Measurements from ENCODE around the gene ADD1.
A peak's percentile ranks its signal among the peaks of the same experiment; 100 is the strongest.

ADD1 gene

DNA sequence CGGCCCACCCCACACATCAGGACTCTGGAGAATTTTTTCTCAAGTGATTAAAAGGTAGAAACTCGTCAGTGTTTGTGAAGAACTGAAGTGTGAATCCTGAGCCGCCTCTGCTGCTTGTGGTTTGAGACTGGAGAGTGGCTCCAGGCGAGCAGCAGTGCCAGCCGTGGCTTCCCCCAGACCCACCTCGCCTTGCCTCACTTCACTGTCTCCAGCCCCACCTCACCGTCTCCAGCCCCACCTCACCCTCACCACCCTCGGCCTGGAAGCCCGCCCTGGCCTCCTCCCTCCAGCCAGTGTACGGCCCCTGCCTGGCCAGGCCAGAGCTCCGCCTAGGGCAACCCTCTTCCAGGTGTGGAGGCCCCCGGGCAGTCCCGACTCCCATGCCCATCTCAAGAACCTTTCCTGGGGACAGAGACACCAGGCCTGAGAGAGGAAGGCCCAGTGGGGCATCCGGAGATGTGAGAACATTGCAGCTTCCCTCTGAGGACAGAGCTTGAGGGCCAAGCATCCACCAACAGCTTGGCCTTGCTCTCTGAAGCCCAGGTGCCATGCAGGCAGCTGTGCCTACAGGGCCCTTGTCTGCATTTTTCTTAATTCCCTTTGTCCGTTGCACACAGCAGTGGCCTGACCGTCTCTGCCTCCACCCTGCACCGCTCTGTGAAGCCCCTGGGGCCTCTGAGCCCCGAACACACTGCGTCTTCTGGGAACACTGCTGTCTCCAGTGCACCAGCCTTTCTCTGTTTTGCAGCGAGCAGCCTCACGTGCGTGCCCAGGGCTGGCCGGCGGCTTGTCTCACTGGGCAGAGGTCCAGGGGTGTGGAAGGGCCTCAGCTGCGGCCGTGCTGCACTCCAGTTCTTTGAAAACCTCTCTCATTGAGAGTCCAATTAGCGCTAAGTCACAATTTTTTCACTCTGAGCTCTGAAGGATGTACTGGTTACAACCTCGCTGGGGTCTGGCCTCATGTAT is 37.0 kb upstream of the ADD1 start:
- DNase-seq (ENCODE audit: low read depth), result no peak
- TF ChIP-seq, protein P1, sequence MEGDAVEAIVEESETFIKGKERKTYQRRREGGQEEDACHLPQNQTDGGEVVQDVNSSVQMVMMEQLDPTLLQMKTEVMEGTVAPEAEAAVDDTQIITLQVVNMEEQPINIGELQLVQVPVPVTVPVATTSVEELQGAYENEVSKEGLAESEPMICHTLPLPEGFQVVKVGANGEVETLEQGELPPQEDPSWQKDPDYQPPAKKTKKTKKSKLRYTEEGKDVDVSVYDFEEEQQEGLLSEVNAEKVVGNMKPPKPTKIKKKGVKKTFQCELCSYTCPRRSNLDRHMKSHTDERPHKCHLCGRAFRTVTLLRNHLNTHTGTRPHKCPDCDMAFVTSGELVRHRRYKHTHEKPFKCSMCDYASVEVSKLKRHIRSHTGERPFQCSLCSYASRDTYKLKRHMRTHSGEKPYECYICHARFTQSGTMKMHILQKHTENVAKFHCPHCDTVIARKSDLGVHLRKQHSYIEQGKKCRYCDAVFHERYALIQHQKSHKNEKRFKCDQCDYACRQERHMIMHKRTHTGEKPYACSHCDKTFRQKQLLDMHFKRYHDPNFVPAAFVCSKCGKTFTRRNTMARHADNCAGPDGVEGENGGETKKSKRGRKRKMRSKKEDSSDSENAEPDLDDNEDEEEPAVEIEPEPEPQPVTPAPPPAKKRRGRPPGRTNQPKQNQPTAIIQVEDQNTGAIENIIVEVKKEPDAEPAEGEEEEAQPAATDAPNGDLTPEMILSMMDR (IDR thresholded peaks at IDR 0.05; ENCODE audit: insufficient read depth, low read depth, low read length, missing control alignments), result no peak
- H3K4me3 ChIP-seq (ENCODE audit: low read depth, low read length), result no peak overlapping the region

DNA sequence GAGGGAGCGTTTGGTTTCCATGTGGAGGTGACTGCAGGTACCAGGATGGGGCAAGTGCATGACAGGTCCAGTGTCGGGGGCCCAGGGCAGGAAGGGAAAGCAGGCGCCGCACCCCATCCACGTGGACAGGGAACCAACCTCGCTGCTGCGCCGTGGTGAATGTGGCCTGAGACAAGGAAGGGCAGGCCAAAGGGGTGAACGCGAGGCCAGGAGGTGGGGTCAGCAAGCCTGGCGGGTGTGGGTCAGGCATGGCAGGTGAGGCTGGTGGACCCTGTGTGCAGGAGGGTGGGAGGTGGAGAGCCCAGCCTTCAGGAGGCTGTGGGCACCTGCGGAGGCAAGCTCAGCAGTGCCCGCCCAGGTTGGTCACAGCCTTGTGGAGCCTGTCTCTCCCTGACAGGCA is 36.1 kb upstream of the ADD1 start:
- no peak overlapping the region for H3K4me3 ChIP-seq (ENCODE audit: low read depth, low read length)
- no peak for DNase-seq (ENCODE audit: low read depth)
- TF ChIP-seq, protein P1 (IDR thresholded peaks at IDR 0.05; ENCODE audit: insufficient read depth, low read depth, low read length, missing control alignments), result no peak

DNA sequence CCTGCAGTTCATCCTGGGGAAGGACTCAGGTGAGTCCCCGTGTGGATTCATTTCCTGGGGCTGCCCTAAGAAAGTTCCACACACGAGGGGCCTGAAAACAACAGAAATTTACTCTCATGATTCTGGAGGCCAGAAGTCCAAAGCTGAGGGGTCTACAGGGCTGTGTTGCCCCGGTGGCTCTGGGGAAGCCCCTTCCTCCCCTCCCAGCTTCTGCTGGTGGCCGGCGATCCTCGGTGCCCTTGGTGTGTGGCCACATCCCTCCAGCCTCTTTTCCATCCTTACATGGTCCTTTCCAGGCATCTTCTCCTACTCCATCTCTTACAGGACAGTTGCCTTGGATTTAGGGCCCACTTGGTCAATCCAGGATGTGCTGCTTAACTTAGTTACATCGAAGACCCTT is 35.6 kb upstream of the ADD1 start:
- TF ChIP-seq, protein P1 (IDR thresholded peaks at IDR 0.05; ENCODE audit: insufficient read depth, low read depth, low read length, missing control alignments), result no peak
- DNase-seq (ENCODE audit: low read depth), result no peak
- no peak overlapping the region for H3K4me3 ChIP-seq (ENCODE audit: low read depth, low read length)

DNA sequence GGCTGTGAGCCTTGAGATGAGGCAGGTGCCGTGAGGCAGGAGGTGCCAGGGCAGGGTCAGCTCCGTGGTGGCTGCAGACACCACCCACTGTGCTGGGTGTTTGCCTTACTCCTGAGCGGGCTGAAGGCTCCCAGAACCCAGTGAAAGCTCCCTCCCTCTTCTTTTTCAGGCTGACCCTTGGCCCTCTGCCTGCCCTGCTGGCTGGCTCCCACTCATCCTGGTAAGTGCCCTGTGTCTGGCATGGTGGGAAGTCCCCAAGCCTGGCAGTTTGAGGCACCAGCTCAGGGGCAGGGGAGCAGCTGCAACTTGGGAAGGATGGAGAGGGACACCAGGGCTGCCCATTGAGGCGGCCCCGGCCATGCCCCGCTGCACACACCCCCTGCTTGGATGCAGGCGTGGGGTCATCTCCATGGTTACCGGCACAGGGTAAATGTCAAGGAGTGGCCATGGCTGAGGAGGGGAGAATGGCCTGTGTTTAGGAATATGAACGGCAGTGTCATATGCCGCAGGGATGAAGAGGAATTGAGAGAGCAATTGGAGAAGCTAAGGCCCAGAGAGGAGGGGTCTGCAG is 33.9 kb upstream of the ADD1 start:
- DNase-seq (ENCODE audit: low read depth), result no peak
- TF ChIP-seq, protein P1 (IDR thresholded peaks at IDR 0.05; ENCODE audit: insufficient read depth, low read depth, low read length, missing control alignments), result no peak
- no peak overlapping the region for H3K4me3 ChIP-seq (ENCODE audit: low read depth, low read length)

DNA sequence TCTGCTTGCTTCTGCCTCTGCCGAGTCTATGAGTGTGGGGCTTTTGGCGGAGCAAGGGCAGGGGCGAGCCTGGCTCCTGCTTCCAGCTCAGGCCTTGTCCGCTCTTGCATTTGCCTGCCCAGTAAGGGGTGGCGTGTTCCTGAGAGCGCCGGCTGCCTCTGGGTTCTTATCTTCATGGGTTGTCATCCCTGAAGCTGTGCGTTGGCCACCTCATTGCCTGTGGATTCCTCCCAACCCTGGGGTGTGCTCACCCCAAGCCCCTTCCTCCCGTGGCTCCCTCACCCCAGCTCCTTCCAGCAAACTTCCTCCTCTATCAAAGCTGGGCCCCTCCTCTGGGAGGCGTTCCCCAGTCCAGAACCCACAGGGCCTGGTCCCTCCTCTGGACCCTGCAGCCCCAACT is 33.3 kb upstream of the ADD1 start:
- DNase-seq (ENCODE audit: low read depth), result no peak
- no peak overlapping the region for H3K4me3 ChIP-seq (ENCODE audit: low read depth, low read length)
- TF ChIP-seq, protein P1 (IDR thresholded peaks at IDR 0.05; ENCODE audit: insufficient read depth, low read depth, low read length, missing control alignments), result no peak

DNA sequence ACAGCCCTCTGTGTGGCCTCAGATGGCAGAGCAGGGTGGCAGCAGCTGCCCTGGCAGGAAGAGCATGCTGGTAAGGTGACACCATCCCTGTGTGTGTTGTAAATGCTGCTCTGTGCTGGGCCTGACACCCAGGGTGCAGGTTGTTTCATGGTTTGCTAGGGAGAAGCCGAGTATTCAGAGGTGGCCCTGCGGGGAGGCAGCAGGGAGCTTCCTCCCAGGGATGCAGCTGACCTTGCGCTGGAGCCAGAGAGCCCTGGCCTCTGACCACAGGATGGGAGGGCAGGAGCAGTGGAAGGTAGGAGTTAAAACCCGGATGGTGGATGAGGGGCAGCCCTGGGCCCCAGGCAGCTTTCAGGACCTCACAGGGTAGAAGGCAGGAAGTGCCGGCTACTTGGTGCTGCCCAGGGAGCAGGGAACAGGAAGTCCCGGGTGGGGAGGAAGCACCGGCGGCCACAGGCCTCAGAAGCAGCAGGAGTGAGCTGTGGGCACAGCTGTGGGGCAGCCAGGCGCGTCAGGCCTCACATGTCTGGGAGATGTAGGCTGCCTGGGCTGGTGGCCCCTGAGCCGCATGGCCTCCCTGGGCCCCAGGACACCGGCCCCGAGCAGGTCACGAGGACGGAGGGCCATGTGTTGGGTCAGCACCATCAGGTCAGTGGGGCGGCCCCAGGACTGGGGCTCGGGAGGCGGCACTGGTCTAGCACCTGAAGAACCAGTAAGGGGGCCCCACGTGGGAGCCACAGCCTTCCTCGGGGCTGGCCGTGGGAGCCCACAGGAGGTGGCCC is 31.6 kb upstream of the ADD1 start:
- TF ChIP-seq, protein P1 (IDR thresholded peaks at IDR 0.05; ENCODE audit: insufficient read depth, low read depth, low read length, missing control alignments), result no peak
- DNase-seq (ENCODE audit: low read depth), result peak; percentile 90
- peak overlapping the region; percentile 77 for H3K4me3 ChIP-seq (ENCODE audit: low read depth, low read length)

Data from GM12865 (cell line).